ENCODE data around the gene SAMD5. TPM values are rescaled to one million over a fixed set of nuclear protein-coding genes. Genes with fewer than 3 reads are reported as not detected.

The SAMD5 gene
- total RNA-seq, 1 experiment from 2014 or later = 12.2 TPM

DNA sequence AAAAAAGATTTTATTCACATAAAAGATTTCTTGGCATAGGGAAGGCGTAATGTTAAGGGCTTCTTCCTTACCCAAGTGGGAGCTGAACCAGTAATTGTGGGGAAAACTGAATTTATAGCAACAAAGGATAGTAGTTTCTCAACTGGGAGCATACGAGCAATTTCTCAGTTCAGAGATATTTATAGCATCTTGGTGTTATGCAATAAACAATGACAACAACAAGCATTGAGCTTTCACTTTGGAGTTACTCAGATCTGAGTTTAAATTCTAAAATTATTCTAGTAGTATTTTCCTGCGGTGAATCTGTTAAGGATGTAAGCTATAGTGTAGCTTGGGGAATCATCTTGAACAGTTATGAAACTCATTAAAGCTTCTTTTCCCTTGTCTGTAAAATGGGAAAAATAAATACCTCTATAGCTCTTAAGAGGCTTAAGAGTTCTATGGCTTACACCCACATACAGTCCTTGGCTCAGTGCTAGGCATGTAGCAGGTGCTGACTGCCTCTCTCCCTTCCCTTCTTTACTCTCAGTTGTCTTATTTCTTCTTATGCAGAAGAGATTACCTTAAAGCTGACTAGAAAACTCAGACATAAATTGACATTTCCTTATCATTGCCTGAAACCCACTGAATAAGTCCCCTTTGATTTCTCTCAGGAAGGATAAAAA, 58.8 kb downstream of the SAMD5 start:
- H3K36me3 ChIP-seq = peaks cover 17% of the 10 kb centered on the region
- DNase-seq = no peak
- H3K9me3 ChIP-seq (replicated peaks) = no peaks in the 10 kb centered on the region; the same call in 1 of the 2 replicates
- H3K27me3 ChIP-seq = no peaks in the 10 kb centered on the region
- H3K4me1 ChIP-seq = no peaks in the 10 kb centered on the region
- no peak overlapping the region for H3K4me3 ChIP-seq
- no peak overlapping the region for H3K27ac ChIP-seq

DNA sequence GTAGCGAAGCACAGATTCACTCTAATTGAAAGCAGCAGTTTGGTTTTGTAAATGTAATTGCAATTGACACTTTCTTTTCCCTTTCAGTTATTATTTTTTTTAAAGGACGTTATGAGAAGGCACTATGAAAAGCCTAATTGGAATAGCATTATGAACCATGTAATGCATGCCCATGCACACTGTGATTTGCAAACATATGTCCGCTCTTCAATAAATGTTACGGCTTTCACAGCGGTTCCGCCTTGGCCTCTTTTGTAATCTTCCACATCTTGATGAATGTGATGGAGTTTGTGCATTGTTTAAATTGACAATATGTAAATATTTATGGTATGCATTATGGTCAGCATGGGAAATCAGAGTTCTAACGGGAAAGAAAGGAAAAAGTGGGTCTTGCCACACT, 61.3 kb downstream of the SAMD5 start:
- Histone ChIP-seq H3K4me1 (no peaks in the 10 kb centered on the region), H3K27me3 (no peaks in the 10 kb centered on the region), H3K27ac (no peak overlapping the region), H3K9me3 (replicated peaks) (no peaks in the 10 kb centered on the region; the same call in 1 of the 2 replicates), H3K4me3 (no peak overlapping the region), H3K36me3 (peaks cover 9% of the 10 kb centered on the region)
- no peak for DNase-seq

GRCh38 chr6:147570681-147571080, 62.2 kb downstream of the SAMD5 start:
- H3K9me3 ChIP-seq (replicated peaks) = no peaks in the 10 kb centered on the region; the same call in 1 of the 2 replicates
- DNase-seq = no peak
- no peak overlapping the region for H3K4me3 ChIP-seq
- H3K36me3 ChIP-seq = peaks cover 6% of the 10 kb centered on the region; the same call in 1 of the 2 replicates
- no peaks in the 10 kb centered on the region for H3K4me1 ChIP-seq
- no peak overlapping the region for H3K27ac ChIP-seq
- H3K27me3 ChIP-seq = no peaks in the 10 kb centered on the region

- Histone ChIP-seq H3K27me3 (no peaks in the 10 kb centered on the region), H3K9me3 (replicated peaks) (no peaks in the 10 kb centered on the region; the same call in 1 of the 2 replicates), H3K4me1 (no peaks in the 10 kb centered on the region), H3K27ac (no peak overlapping the region), H3K4me3 (no peak overlapping the region), H3K36me3 (no peaks in the 10 kb centered on the region)
- no peak for DNase-seq
These were observed 69.0 kb downstream of the SAMD5 start for GRCh38 chr6:147577488-147577887.

DNA sequence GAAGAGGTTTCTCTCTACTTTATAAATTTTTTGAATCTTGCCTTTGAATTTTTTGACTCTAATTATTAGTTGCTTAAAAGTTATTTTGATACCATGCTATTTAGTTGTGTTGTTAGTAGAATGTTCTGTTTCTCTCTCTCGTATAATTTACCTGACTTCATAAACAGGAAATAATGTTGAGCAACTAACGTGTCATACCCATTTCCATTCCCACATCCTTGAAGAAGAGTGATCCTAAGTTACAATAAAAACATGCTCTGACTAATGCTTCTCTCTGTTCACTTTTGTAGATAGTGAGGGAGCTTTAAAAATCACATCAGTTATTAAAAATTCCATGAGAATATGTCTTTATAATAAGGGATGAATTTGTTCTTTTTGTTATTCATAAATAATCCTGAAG, 69.7 kb downstream of the SAMD5 start:
- H3K27ac ChIP-seq = no peak overlapping the region
- DNase-seq = no peak
- no peak overlapping the region for H3K4me3 ChIP-seq
- H3K4me1 ChIP-seq = no peaks in the 10 kb centered on the region; the same call in 1 of the 2 replicates
- H3K9me3 ChIP-seq (replicated peaks) = no peaks in the 10 kb centered on the region; the same call in 1 of the 2 replicates
- no peaks in the 10 kb centered on the region for H3K36me3 ChIP-seq
- H3K27me3 ChIP-seq = no peaks in the 10 kb centered on the region

DNA sequence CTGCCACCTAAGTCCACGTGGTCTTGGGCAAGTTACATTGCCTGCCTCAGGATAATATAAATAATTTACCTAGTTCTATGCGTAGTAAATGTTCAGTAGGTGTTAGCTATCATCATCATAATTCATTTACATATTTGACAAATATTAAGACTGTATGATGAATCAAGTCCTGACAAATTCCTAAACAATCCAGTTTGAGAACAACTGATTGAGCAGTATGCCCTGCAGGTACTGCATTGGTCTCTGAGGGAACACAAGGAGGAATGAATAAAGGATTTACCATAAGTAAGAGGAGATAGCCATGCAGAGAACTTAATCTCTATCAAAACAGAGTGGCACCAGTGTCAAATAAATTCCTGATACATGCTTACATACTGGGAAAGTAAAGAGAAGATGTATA, 70.4 kb downstream of the SAMD5 start:
- Histone ChIP-seq H3K4me1 (no peaks in the 10 kb centered on the region; the same call in 1 of the 2 replicates), H3K36me3 (no peaks in the 10 kb centered on the region), H3K27me3 (no peaks in the 10 kb centered on the region), H3K9me3 (replicated peaks) (no peaks in the 10 kb centered on the region; the same call in 1 of the 2 replicates), H3K4me3 (no peak overlapping the region), H3K27ac (no peak overlapping the region)
- no peak for DNase-seq

GRCh38 chr6:147579667-147580066, 71.2 kb downstream of the SAMD5 start:
- no peak for DNase-seq
- no peak overlapping the region for H3K27ac ChIP-seq
- no peaks in the 10 kb centered on the region for H3K36me3 ChIP-seq
- H3K4me3 ChIP-seq = no peak overlapping the region
- H3K4me1 ChIP-seq = no peaks in the 10 kb centered on the region; the same call in 1 of the 2 replicates
- H3K9me3 ChIP-seq (replicated peaks) = no peaks in the 10 kb centered on the region; the same call in 1 of the 2 replicates
- H3K27me3 ChIP-seq = no peaks in the 10 kb centered on the region

DNA sequence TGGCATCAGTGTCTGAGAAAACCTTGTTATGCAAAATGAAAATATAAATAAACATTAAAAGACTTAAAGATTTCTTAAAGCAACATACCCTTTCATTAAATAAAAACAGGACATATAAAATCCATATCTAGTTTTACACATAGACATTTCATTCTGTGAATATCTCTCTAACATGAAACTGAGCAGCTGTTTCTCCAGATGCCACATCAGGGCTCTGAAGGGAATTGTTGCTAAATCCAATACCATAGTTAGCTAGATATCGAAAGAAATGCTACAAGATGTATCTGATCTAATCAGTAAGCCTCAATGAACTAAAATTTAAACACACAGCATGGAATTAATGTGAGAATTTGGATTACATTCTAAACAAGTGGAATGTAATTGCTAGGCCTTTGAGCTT, 74.5 kb downstream of the SAMD5 start:
- H3K27ac ChIP-seq = no peak overlapping the region
- H3K36me3 ChIP-seq = no peaks in the 10 kb centered on the region; the same call in 1 of the 2 replicates
- DNase-seq = no peak
- no peaks in the 10 kb centered on the region for H3K27me3 ChIP-seq
- no peaks in the 10 kb centered on the region for H3K9me3 ChIP-seq (replicated peaks)
- H3K4me3 ChIP-seq = no peak overlapping the region
- H3K4me1 ChIP-seq = peaks cover 2% of the 10 kb centered on the region

- no peak for DNase-seq
- Histone ChIP-seq H3K4me3 (no peak overlapping the region), H3K9me3 (replicated peaks) (no peaks in the 10 kb centered on the region), H3K27ac (no peak overlapping the region), H3K4me1 (peaks cover 2% of the 10 kb centered on the region), H3K36me3 (no peaks in the 10 kb centered on the region; the same call in 1 of the 2 replicates), H3K27me3 (no peaks in the 10 kb centered on the region)
These were observed 76.8 kb downstream of the SAMD5 start for GRCh38 chr6:147585256-147585655.

DNA sequence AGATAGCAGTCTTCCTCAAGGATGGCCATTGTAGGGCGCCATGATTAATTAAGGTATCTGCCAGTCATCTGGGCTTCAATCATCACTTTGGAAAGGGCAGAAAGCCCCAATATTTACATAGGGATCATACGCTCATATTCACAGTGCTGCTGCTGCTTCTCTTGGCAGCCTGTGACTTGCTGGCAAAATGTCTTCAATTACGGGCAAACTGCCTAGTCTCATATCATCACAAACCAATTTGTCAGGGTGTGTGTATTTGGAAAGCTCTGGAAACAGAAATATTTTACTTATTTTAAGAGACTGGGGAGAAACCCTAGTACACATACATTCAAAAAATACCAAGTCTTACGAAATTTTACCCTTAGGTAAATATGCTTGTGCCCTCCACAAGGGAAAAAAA, 77.6 kb downstream of the SAMD5 start:
- no peaks in the 10 kb centered on the region for H3K27me3 ChIP-seq
- H3K27ac ChIP-seq = peak overlapping the region; percentile 26
- no peak overlapping the region for H3K4me3 ChIP-seq
- DNase-seq = peak; percentile 29 to 55
- no peaks in the 10 kb centered on the region; the same call in 1 of the 2 replicates for H3K36me3 ChIP-seq
- H3K4me1 ChIP-seq = peaks cover 2% of the 10 kb centered on the region
- no peaks in the 10 kb centered on the region for H3K9me3 ChIP-seq (replicated peaks)

- Histone ChIP-seq H3K9me3 (replicated peaks) (no peaks in the 10 kb centered on the region), H3K4me3 (no peak overlapping the region), H3K27ac (no peak overlapping the region), H3K36me3 (no peaks in the 10 kb centered on the region; the same call in 1 of the 2 replicates), H3K27me3 (no peaks in the 10 kb centered on the region), H3K4me1 (peaks cover 2% of the 10 kb centered on the region)
- DNase-seq = no peak
These were observed 79.4 kb downstream of the SAMD5 start for GRCh38 chr6:147587907-147588306.

DNA sequence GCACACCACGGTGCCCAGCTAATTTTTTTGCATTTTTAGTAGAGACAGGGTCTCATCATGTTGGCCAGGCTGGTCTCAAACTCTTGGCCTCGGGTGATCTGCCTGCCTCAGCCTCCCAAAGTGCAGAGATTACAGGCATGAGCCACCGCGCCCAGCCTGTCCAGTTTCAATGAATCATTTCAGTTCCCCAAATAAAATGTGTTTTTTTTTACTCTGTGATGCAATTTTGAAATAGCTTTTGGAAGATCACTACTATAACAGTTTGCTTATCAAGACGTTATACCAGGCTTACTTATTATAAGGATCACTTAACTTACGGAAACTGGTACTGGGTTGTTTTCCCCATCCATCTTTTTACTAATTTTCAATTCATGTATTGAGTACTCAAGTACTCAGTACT, 80.0 kb downstream of the SAMD5 start:
- peaks cover 2% of the 10 kb centered on the region; the same call in 1 of the 2 replicates for H3K4me1 ChIP-seq
- no peaks in the 10 kb centered on the region; the same call in 1 of the 2 replicates for H3K36me3 ChIP-seq
- no peaks in the 10 kb centered on the region for H3K27me3 ChIP-seq
- no peak for DNase-seq
- H3K4me3 ChIP-seq = no peak overlapping the region
- H3K27ac ChIP-seq = no peak overlapping the region
- no peaks in the 10 kb centered on the region for H3K9me3 ChIP-seq (replicated peaks)

GRCh38 chr6:147589739-147590250, 81.3 kb downstream of the SAMD5 start:
- Histone ChIP-seq H3K36me3 (no peaks in the 10 kb centered on the region; the same call in 1 of the 2 replicates), H3K27me3 (no peaks in the 10 kb centered on the region), H3K4me1 (peaks cover 2% of the 10 kb centered on the region; the same call in 1 of the 2 replicates), H3K4me3 (no peak overlapping the region), H3K9me3 (replicated peaks) (no peaks in the 10 kb centered on the region), H3K27ac (no peak overlapping the region)
- DNase-seq = no peak

- Histone ChIP-seq H3K4me3 (no peak overlapping the region), H3K27ac (no peak overlapping the region), H3K9me3 (replicated peaks) (no peaks in the 10 kb centered on the region), H3K27me3 (no peaks in the 10 kb centered on the region), H3K36me3 (peaks cover 2% of the 10 kb centered on the region; the same call in 1 of the 2 replicates), H3K4me1 (no peaks in the 10 kb centered on the region)
- DNase-seq = no peak
These were observed 87.5 kb downstream of the SAMD5 start for GRCh38 chr6:147595961-147596360.

- H3K36me3 ChIP-seq = peaks cover 2% of the 10 kb centered on the region; the same call in 1 of the 2 replicates
- H3K4me1 ChIP-seq = peaks cover 11% of the 10 kb centered on the region
- H3K27me3 ChIP-seq = no peaks in the 10 kb centered on the region
- H3K9me3 ChIP-seq (replicated peaks) = no peaks in the 10 kb centered on the region; the same call in 1 of the 2 replicates
- DNase-seq = no peak
- H3K27ac ChIP-seq = no peak overlapping the region
- H3K4me3 ChIP-seq = no peak overlapping the region
These were observed 95.0 kb downstream of the SAMD5 start for GRCh38 chr6:147603392-147604081.

Data from SJCRH30 (cell line).